ENCODE results near the gene KIF16B.

KIF16B gene

GRCh38 chr20:16434062-16434664, 139.1 kb downstream of the KIF16B start:
- DNase-seq (ENCODE audit: low spot score) = peak; percentile 44

- DNase-seq (ENCODE audit: low spot score) = no peak
These were observed 140.0 kb downstream of the KIF16B start for GRCh38 chr20:16433293-16433580.

- no peak for DNase-seq (ENCODE audit: low spot score)
These were observed 140.6 kb downstream of the KIF16B start for GRCh38 chr20:16432466-16433292.

GRCh38 chr20:16428112-16428511, 145.1 kb downstream of the KIF16B start:
- no peak for DNase-seq (ENCODE audit: low spot score)

- no peak for DNase-seq (ENCODE audit: low spot score)
These were observed 145.7 kb downstream of the KIF16B start for GRCh38 chr20:16427571-16427970.

GRCh38 chr20:16424780-16425179, 148.5 kb downstream of the KIF16B start:
- DNase-seq (ENCODE audit: low spot score) = no peak

GRCh38 chr20:16423311-16424212, 149.7 kb downstream of the KIF16B start:
- DNase-seq (ENCODE audit: low spot score) = peak; percentile 12

- DNase-seq (ENCODE audit: low spot score) = no peak
These were observed 154.0 kb downstream of the KIF16B start for GRCh38 chr20:16419138-16419715.

- DNase-seq (ENCODE audit: low spot score) = no peak
These were observed 154.6 kb downstream of the KIF16B start for GRCh38 chr20:16418616-16419015.

GRCh38 chr20:16417001-16417400, 156.2 kb downstream of the KIF16B start:
- no peak for DNase-seq (ENCODE audit: low spot score)

GRCh38 chr20:16415071-16416053, 157.9 kb downstream of the KIF16B start:
- DNase-seq (ENCODE audit: low spot score) = no peak

- no peak for DNase-seq (ENCODE audit: low spot score)
These were observed 160.3 kb downstream of the KIF16B start for GRCh38 chr20:16412906-16413305.

- no peak for DNase-seq (ENCODE audit: low spot score)
These were observed 161.9 kb downstream of the KIF16B start for GRCh38 chr20:16411361-16411760.

GRCh38 chr20:16410626-16411025, 162.6 kb downstream of the KIF16B start:
- DNase-seq (ENCODE audit: low spot score) = no peak

- DNase-seq (ENCODE audit: low spot score) = no peak
These were observed 164.3 kb downstream of the KIF16B start for GRCh38 chr20:16408981-16409380.

- DNase-seq (ENCODE audit: low spot score) = no peak
These were observed 165.8 kb downstream of the KIF16B start for GRCh38 chr20:16407251-16408067.

GRCh38 chr20:16405254-16405653, 168.0 kb downstream of the KIF16B start:
- no peak for DNase-seq (ENCODE audit: low spot score)

- no peak for DNase-seq (ENCODE audit: low spot score)
These were observed 168.6 kb downstream of the KIF16B start for GRCh38 chr20:16404640-16405039.

GRCh38 chr20:16404171-16404570, 169.1 kb downstream of the KIF16B start:
- DNase-seq (ENCODE audit: low spot score) = no peak

- DNase-seq (ENCODE audit: low spot score) = no peak
These were observed 173.0 kb downstream of the KIF16B start for GRCh38 chr20:16400234-16400633.
